ENCODE results near the gene UBALD2.
"Not testable (repeated sequence)": the region's sequence is repeated elsewhere in the genome, so short reads cannot be mapped to it uniquely, and the experiment has no call there.

- not testable (repeated sequence) for TF ChIP-seq CTCF (conservative IDR thresholded peaks at IDR 0.05 in 1 of 2, IDR thresholded peaks at IDR 0.05 in 1 of 2; ENCODE audit: low read depth in 1 of 2, low read length in 2 of 2); EZH2 (IDR thresholded peaks at IDR 0.05; ENCODE audit: low read length, missing control alignments)
These were observed 38.4 kb upstream of the UBALD2 start for GRCh38 chr17:76226749-76227148.
